ENCODE measurements around the gene SCAMP3.
A peak's percentile ranks its signal among the peaks of the same experiment; 100 is the strongest.
"Not testable (repeated sequence)": the region's sequence is repeated elsewhere in the genome, so short reads cannot be mapped to it uniquely, and the experiment has no call there.

Gene SCAMP3

DNA sequence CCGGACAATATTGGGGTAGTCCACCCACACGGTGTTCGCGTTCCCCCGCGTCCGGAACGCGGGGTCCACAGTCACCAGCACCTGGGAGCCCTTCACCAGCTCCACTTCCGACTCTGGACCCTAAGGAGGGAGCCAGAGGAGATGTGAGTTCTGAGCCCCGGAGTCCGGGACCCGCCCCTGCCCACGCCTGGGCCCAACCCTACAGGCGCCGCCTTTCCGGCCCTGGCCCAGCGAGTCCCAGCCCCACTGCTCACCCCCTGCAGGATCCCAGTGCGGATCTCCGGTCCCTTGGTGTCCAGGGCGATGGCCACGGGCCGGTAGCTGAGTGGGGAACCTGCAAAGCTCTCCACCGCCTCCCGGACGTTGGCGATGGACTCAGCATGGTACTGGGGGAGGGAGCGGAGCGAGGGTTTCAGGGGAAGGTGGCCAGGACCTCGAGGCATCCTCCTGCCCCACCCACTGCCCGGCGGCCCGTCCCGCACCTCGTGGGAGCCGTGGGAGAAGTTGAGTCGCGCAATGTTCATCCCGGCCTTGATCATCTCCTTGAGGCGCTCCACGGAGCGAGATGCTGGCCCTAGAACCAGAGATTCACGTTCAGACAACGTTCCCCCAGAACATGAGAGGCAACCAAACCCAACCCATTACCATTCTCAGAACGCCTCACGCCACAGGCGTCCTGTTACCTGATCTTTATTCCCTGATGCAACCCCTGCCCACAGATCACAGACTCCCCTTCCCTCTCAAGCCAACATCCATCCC, 33.2 kb upstream of the SCAMP3 start:
- Mint-ChIP-seq H3K4me1 (ENCODE audit: low read depth) (peaks cover 11% of the 10 kb centered on the region), H3K27me3 (ENCODE audit: low read depth) (peaks cover 44% of the 10 kb centered on the region), H3K9me3 (no peaks in the 10 kb centered on the region), H3K4me3 (no peak overlapping the region), H3K36me3 (ENCODE audit: low read depth) (no peaks in the 10 kb centered on the region), H3K27ac (no peak overlapping the region)
- DNase-seq (ENCODE audit: low spot score) = no peak

DNA sequence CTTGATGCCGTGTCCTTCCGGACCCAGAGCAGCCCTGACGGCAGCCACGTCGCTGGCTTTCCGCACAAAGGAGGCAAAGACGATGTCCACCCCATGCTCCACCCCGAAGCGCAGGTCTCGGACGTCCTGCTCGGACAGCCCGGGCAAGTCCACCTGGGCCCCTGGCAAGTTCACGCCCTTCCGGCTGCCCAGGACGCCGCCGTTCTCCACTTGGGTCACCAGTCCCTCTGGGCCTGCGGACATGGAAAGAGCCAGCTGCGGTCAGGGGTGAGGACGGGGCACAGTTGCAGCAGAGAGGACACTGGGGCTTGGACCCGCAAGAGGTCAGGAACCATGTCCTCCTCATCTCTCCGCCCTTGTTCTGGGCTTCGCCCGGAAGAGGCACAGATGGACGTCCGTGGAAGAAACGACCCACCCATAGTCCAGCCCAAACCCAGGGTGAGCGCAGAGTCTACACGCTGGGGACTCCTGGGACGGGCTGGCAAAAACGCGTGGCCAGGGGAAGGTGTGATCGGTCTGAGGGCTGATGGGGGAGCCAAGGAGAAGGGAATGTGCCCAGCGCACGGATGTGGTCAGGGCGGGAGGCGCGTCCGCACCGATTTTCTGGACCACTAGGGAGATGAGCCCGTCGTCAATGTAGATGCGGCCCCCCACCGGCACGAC, 32.5 kb upstream of the SCAMP3 start:
- H3K9me3 Mint-ChIP-seq = no peaks in the 10 kb centered on the region
- no peak for DNase-seq (ENCODE audit: low spot score)
- H3K27ac Mint-ChIP-seq = no peak overlapping the region
- peak overlapping the region; percentile 66 for H3K4me3 Mint-ChIP-seq
- H3K27me3 Mint-ChIP-seq (ENCODE audit: low read depth) = peaks cover 47% of the 10 kb centered on the region
- H3K4me1 Mint-ChIP-seq (ENCODE audit: low read depth) = peaks cover 11% of the 10 kb centered on the region
- no peaks in the 10 kb centered on the region for H3K36me3 Mint-ChIP-seq (ENCODE audit: low read depth)

DNA sequence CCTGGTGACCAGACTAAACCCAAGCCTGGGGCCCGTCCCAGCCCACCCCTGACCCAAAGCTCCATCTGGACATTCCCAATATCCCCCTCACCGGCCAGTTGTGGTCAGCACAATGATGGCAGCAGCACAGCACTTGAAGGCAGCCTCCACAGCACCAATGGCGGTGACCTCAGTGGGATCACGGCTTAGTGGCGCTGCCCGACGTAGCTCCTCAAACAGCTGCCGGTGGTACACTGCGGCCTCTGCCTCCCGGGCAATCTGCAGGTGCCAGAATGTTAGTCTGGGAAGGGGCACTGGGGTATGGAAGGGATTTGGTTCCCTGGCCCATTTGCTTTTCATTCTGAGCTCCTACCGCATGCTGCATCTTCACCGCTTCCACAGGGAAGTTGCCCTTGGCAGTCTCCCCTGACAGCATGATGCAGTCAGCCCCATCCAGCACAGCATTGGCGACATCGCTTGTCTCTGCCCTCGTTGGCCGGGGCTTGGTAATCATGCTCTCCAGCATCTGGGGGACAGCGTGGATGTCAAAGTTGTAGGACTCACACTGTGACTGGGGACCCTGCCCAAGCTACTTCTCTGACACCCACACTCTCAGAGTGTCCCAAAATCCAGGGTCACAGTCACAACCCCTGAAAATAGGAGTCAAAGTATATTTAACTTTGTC, 31.1 kb upstream of the SCAMP3 start:
- Mint-ChIP-seq H3K36me3 (ENCODE audit: low read depth) (no peaks in the 10 kb centered on the region), H3K27ac (no peak overlapping the region), H3K4me1 (ENCODE audit: low read depth) (peaks cover 9% of the 10 kb centered on the region), H3K9me3 (no peaks in the 10 kb centered on the region), H3K4me3 (no peak overlapping the region), H3K27me3 (ENCODE audit: low read depth) (peaks cover 47% of the 10 kb centered on the region)
- DNase-seq (ENCODE audit: low spot score) = no peak

DNA sequence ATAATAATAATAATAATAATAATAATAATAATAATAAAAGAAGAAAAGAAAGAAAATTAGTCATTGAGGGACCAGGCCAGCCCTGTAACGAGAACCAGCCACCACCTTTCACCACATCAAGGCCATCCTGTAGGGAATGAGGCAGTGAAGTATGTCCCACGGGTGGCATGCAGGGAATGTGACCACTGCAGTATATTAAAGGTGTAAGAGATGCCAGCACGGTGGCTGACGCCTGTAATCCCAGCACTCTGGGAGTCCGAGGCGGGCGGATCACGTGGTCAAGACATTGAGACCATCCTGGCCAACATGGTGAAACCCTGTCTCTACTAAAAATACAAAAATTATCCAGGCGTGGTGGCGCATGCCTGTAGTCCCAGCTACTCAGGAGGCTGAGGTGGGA, 28.8 kb upstream of the SCAMP3 start:
- H3K27ac Mint-ChIP-seq, H3K9me3 Mint-ChIP-seq: not testable (repeated sequence)

DNA sequence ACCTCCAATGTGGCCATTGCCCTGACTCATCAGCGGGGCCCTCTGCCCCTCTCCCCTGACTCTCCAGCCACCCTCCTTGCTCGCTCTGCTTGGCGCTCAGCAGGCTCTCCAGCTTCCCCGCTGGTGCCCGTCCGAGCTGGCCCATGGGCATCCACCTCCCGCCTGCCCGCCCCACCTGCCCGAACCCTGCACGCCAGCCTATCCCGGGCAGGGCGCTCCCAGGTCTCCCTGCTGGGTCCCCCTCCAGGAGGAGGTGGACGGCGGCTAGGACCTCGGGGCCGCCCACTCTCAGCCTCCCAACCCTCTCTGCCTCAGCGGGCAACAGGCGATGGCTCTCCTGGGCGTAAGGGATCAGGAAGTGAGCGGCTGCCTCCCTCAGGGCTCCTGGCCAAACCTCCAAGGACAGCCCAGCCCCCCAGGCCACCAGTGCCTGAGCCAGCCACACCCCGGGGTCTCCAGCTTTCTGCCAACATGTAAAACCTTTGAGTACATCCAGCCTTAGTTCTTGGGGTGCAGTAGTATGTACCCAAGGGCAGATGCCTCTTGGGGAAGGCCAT, 25.9 kb upstream of the SCAMP3 start:
- peaks cover 6% of the 10 kb centered on the region for H3K27me3 Mint-ChIP-seq (ENCODE audit: low read depth)
- DNase-seq (ENCODE audit: low spot score) = no peak
- H3K27ac Mint-ChIP-seq = no peak overlapping the region
- H3K4me1 Mint-ChIP-seq (ENCODE audit: low read depth) = no peaks in the 10 kb centered on the region
- no peaks in the 10 kb centered on the region for H3K36me3 Mint-ChIP-seq (ENCODE audit: low read depth)
- H3K9me3 Mint-ChIP-seq = no peaks in the 10 kb centered on the region
- no peak overlapping the region for H3K4me3 Mint-ChIP-seq

More for the DNA sequence above, 28.8 kb upstream of the SCAMP3 start:
- not testable (repeated sequence) for H3K4me1 Mint-ChIP-seq (ENCODE audit: low read depth); DNase-seq (ENCODE audit: low spot score); H3K36me3 Mint-ChIP-seq (ENCODE audit: low read depth); H3K4me3 Mint-ChIP-seq
- peaks cover 29% of the 10 kb centered on the region for H3K27me3 Mint-ChIP-seq (ENCODE audit: low read depth)

DNA sequence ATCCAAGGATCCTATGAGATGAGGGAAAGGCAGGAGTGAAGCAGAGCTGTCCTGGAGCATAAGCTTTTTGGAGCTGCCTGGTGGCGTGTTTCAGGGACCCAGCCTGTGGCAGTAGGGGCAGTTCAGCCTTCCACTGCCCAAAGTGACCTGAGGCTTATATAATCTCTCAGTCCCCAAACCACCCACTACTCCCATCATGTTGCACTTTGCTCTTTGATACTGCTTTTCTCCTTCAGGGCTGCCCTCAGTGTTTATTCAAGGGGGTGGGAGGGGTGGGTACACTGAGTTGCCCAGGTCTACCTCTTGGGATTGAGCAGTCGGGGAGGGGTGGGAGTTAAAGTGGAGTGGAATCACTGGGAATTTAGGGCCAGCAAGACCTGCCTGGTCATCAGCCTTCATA, 24.4 kb upstream of the SCAMP3 start:
- Mint-ChIP-seq H3K27ac (no peak overlapping the region), H3K4me1 (ENCODE audit: low read depth) (no peaks in the 10 kb centered on the region), H3K27me3 (ENCODE audit: low read depth) (peaks cover 3% of the 10 kb centered on the region), H3K9me3 (no peaks in the 10 kb centered on the region), H3K4me3 (no peak overlapping the region), H3K36me3 (ENCODE audit: low read depth) (no peaks in the 10 kb centered on the region)
- no peak for DNase-seq (ENCODE audit: low spot score)

DNA sequence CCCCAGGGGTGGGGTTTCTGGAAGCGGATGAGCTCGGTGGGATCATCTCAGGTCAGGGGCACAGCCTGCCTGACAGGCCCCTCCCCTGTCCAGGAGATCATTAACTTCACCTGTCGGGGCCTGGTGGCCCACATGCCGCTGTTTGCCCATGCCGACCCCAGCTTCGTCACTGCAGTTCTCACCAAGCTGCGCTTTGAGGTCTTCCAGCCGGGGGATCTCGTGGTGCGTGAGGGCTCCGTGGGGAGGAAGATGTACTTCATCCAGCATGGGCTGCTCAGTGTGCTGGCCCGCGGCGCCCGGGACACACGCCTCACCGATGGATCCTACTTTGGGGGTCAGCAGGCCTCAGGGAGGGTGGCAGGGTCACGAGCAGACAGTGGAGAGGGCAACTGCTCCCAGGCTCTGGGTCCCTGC, 23.5 kb upstream of the SCAMP3 start:
- no peaks in the 10 kb centered on the region for H3K4me1 Mint-ChIP-seq (ENCODE audit: low read depth)
- H3K4me3 Mint-ChIP-seq = no peak overlapping the region
- H3K9me3 Mint-ChIP-seq = no peaks in the 10 kb centered on the region
- DNase-seq (ENCODE audit: low spot score) = no peak
- peaks cover 3% of the 10 kb centered on the region for H3K27me3 Mint-ChIP-seq (ENCODE audit: low read depth)
- no peaks in the 10 kb centered on the region for H3K36me3 Mint-ChIP-seq (ENCODE audit: low read depth)
- H3K27ac Mint-ChIP-seq = no peak overlapping the region

DNA sequence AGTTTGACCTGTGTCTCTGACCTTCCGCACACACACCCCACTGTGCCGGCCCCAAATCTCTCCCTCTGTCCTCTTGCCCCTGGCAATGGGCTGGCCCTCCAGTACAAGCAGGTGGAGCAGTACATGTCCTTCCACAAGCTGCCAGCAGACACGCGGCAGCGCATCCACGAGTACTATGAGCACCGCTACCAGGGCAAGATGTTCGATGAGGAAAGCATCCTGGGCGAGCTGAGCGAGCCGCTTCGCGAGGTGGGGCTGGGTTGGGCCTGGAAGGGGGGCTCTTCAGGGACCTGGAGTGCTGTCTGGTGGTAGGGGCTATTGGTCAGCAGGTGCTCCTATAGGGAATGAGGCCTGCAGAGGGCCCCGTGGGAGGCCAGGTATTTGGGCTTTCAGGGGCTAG, 22.9 kb upstream of the SCAMP3 start:
- DNase-seq (ENCODE audit: low spot score) = no peak
- no peak overlapping the region for H3K4me3 Mint-ChIP-seq
- no peaks in the 10 kb centered on the region for H3K9me3 Mint-ChIP-seq
- no peak overlapping the region for H3K27ac Mint-ChIP-seq
- no peaks in the 10 kb centered on the region for H3K36me3 Mint-ChIP-seq (ENCODE audit: low read depth)
- peaks cover 2% of the 10 kb centered on the region for H3K27me3 Mint-ChIP-seq (ENCODE audit: low read depth)
- no peaks in the 10 kb centered on the region for H3K4me1 Mint-ChIP-seq (ENCODE audit: low read depth)

DNA sequence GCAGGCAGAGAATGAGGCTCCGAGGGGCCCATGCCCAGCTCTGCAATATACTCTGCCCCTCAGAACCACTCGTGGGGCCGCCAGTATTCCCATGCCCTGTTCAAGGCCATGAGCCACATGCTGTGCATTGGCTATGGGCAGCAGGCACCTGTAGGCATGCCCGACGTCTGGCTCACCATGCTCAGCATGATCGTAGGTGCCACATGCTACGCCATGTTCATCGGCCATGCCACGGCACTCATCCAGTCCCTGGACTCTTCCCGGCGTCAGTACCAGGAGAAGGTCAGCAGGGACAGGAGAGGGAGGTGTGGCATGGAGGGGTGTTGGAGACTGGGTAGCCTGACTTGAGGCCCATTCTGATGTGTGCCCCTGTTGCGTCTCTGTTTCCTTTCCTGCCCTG, 22.3 kb upstream of the SCAMP3 start:
- H3K4me3 Mint-ChIP-seq = no peak overlapping the region
- H3K27me3 Mint-ChIP-seq (ENCODE audit: low read depth) = no peaks in the 10 kb centered on the region
- H3K36me3 Mint-ChIP-seq (ENCODE audit: low read depth) = no peaks in the 10 kb centered on the region
- DNase-seq (ENCODE audit: low spot score) = no peak
- no peaks in the 10 kb centered on the region for H3K9me3 Mint-ChIP-seq
- no peaks in the 10 kb centered on the region for H3K4me1 Mint-ChIP-seq (ENCODE audit: low read depth)
- no peak overlapping the region for H3K27ac Mint-ChIP-seq

DNA sequence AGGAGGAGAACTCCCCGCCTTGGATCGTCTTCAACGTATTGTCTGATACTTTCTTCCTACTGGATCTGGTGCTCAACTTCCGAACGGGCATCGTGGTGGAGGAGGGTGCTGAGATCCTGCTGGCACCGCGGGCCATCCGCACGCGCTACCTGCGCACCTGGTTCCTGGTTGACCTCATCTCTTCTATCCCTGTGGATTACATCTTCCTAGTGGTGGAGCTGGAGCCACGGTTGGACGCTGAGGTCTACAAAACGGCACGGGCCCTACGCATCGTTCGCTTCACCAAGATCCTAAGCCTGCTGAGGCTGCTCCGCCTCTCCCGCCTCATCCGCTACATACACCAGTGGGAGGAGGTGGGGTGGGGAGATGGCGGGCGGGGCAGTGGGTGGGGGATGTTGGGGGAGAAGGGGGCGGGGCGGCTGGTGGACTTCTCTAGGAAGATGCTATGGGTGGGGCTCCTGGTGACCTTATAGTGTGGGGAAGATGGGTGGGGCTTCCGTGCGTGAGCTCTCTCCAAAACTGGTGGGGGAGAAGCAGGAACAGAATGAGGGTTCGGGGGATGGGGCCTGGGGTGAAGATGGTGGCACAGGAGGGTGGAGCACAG, 20.4 kb upstream of the SCAMP3 start:
- no peak for DNase-seq (ENCODE audit: low spot score)
- H3K4me3 Mint-ChIP-seq = no peak overlapping the region
- H3K36me3 Mint-ChIP-seq (ENCODE audit: low read depth) = no peaks in the 10 kb centered on the region
- no peak overlapping the region for H3K27ac Mint-ChIP-seq
- H3K27me3 Mint-ChIP-seq (ENCODE audit: low read depth) = peaks cover 2% of the 10 kb centered on the region
- H3K9me3 Mint-ChIP-seq = no peaks in the 10 kb centered on the region
- H3K4me1 Mint-ChIP-seq (ENCODE audit: low read depth) = peaks cover 2% of the 10 kb centered on the region

DNA sequence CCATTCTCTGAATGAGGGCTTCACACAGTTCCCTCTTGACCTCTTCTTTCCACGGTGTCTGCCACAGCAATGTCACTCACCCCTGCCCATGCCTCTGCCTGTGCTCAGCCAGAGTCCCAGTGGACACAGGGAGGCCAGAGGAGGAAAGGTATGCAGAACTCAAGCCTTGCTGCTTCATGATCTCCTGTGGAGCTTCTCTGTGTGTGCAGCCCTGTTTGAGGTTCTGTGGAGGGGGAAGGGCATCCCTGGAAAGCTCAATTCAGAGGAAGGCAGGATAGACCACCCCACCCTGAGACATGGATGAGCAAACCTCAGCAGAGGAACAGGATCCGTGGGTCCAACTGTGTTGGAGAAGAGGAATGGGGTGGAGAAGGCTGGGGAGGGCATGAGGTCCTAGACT, 17.1 kb upstream of the SCAMP3 start:
- Mint-ChIP-seq H3K9me3 (no peaks in the 10 kb centered on the region), H3K27me3 (ENCODE audit: low read depth) (peaks cover 2% of the 10 kb centered on the region), H3K4me1 (ENCODE audit: low read depth) (peaks cover 12% of the 10 kb centered on the region), H3K4me3 (no peak overlapping the region), H3K27ac (no peak overlapping the region), H3K36me3 (ENCODE audit: low read depth) (no peaks in the 10 kb centered on the region)
- no peak for DNase-seq (ENCODE audit: low spot score)

DNA sequence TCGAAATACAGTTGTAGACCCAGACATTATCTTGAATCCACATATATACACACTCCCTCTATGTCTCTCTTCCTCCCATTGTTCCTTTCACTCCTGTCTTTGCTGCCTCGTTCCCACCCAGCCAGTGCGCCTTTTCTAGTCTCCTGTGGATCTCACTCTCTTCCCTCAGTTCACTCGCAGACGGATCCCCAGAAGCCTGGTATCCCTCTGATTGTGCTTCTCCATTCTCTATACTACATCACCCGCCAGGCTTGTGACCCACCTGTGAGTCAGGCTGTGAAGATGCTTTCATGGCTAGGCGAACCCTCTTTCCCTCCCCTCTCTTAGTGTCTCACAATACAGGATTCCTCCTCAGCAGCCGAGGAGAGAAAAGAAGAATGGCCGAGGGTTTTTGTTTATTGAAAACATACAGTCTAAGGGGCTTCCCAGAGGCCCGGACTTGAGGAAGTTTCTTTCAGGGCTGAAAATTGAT, 16.6 kb upstream of the SCAMP3 start:
- no peak for DNase-seq (ENCODE audit: low spot score)
- no peaks in the 10 kb centered on the region for H3K36me3 Mint-ChIP-seq (ENCODE audit: low read depth)
- peak overlapping the region; percentile 83 for H3K4me3 Mint-ChIP-seq
- H3K27ac Mint-ChIP-seq = no peak overlapping the region
- no peaks in the 10 kb centered on the region for H3K9me3 Mint-ChIP-seq
- peaks cover 2% of the 10 kb centered on the region for H3K27me3 Mint-ChIP-seq (ENCODE audit: low read depth)
- H3K4me1 Mint-ChIP-seq (ENCODE audit: low read depth) = peaks cover 14% of the 10 kb centered on the region

DNA sequence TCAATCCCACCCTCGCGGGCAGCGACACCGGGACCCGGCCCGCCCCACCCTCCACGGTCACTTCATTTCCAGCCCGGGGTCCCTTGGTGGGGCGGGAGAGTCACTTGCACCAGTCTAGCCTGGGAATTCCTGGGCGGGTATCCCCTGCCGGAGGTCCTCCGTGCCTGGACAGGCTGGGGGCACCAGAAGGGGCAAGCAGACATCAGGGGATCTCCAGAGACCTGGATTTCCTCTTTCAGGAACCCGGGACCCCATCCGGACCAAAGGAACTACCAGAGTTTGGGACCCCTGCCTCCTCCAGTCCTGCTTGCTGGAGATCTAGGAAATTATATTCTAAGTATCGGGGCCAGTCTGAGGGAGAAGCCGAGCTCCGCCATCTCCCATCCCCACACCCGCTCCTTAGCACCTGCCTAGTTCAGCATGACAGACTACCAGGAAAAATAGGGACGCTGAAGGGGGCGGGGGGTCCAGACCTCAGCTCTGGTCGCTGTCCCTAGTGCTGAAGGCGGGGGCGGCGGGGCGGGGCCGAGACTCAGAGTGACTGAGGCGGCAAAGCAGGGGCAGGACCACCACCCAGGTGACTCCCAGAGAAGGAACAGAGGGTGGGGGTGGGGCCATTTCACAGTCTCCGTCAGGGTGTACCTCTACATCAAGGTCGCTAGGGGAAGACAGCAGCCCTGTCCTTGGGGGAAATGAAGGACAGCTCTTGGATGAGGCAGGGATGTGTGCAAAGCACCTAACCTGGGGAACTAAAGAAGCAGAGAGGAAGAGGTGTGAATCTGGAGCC, 15.9 kb upstream of the SCAMP3 start:
- Mint-ChIP-seq H3K4me3 (peak overlapping the region; percentile 83), H3K36me3 (ENCODE audit: low read depth) (peaks cover 2% of the 10 kb centered on the region), H3K4me1 (ENCODE audit: low read depth) (peaks cover 17% of the 10 kb centered on the region), H3K27ac (no peak overlapping the region), H3K9me3 (no peaks in the 10 kb centered on the region), H3K27me3 (ENCODE audit: low read depth) (peaks cover 2% of the 10 kb centered on the region)
- peak; percentile 72 for DNase-seq (ENCODE audit: low spot score)
